Ovary (tissue), 3 donors: ENCODE results near the gene KRT85.

Experiments used
- EP300 ChIP-seq: sonication (generic); formaldehyde crosslinking; IDR thresholded peaks from one replicate; pipeline ENCODE4 v1.6.1; 2017; ENCODE audit warnings: antibody characterized with exemption
- POLR2A ChIP-seq: fragments of 450-650 bp; IDR thresholded peaks from one replicate; pipeline ENCODE4 v1.6.1; 2017; ENCODE audit warnings: antibody characterized with exemption, mild to moderate bottlenecking, moderate library complexity
- TF ChIP-seq, protein P1 (sequence below), 3 donors: fragments of 450-650 bp in 2 of 3; fragments of 200-600 bp in 1 of 3; IDR thresholded peaks; one replicate each; pipeline versions ENCODE4 v1.5.1 to v1.8.0; 2016 to 2022; ENCODE audit warnings: antibody characterized with exemption in 3 of 3, mild to moderate bottlenecking in 1 of 3
- donor health status: DM: no; HTN: no; CAD: no.

DNA sequence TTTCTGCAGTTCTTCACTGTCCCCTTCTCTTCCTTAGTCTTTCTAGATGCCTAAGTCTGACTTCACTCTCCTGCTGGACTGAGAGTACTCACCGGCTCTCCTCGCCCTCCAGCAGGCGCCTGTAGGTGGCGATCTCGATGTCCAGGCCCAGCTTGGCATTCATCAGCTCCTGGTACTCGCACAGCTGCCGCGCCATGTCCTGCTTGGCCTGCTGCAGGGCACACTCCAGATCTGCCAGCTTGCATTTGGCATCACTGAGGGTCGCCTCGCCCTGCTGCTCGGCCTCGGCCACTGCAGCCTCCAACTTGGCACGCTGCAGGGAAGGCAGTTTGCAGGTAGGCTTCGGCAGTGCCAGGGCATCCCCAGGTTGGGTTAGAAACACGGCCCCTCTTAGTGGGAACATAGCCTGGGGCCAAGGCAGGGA, 13.0 kb upstream of the KRT85 start:
- TF ChIP-seq, protein P1, sequence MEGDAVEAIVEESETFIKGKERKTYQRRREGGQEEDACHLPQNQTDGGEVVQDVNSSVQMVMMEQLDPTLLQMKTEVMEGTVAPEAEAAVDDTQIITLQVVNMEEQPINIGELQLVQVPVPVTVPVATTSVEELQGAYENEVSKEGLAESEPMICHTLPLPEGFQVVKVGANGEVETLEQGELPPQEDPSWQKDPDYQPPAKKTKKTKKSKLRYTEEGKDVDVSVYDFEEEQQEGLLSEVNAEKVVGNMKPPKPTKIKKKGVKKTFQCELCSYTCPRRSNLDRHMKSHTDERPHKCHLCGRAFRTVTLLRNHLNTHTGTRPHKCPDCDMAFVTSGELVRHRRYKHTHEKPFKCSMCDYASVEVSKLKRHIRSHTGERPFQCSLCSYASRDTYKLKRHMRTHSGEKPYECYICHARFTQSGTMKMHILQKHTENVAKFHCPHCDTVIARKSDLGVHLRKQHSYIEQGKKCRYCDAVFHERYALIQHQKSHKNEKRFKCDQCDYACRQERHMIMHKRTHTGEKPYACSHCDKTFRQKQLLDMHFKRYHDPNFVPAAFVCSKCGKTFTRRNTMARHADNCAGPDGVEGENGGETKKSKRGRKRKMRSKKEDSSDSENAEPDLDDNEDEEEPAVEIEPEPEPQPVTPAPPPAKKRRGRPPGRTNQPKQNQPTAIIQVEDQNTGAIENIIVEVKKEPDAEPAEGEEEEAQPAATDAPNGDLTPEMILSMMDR (IDR thresholded peaks at IDR 0.05): no peak
- TF ChIP-seq POLR2A (no peak), EP300 (no peak)
